ENCODE data around the gene SRA1. TPM values are rescaled to one million over a fixed set of nuclear protein-coding genes. Genes with fewer than 3 reads are reported as not detected.

The SRA1 gene
- total and polyA plus RNA-seq, 4 donors: 12.9 to 41.1 (median 19.8) TPM

DNA sequence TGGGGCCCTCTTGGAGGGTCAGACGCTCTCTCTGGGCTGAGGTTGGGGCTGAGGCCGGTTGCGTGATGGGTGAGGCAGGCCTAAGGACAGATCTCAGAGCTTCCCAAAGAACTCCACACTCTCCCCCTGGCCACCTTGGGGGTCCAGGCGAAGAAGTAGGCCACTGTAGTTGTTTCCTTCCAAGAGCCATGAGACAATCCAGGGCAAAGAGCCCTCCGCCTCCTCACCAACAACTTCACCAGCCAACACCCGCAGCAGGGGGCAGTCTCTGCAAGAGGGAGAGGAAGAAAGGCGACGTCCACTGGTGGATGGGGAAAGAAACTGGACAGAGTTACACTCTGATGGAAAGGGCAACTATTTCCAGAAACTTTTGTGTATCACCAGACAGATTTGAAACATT, 18.0 kb upstream of the SRA1 start (continued):
- TF ChIP-seq, protein P1, sequence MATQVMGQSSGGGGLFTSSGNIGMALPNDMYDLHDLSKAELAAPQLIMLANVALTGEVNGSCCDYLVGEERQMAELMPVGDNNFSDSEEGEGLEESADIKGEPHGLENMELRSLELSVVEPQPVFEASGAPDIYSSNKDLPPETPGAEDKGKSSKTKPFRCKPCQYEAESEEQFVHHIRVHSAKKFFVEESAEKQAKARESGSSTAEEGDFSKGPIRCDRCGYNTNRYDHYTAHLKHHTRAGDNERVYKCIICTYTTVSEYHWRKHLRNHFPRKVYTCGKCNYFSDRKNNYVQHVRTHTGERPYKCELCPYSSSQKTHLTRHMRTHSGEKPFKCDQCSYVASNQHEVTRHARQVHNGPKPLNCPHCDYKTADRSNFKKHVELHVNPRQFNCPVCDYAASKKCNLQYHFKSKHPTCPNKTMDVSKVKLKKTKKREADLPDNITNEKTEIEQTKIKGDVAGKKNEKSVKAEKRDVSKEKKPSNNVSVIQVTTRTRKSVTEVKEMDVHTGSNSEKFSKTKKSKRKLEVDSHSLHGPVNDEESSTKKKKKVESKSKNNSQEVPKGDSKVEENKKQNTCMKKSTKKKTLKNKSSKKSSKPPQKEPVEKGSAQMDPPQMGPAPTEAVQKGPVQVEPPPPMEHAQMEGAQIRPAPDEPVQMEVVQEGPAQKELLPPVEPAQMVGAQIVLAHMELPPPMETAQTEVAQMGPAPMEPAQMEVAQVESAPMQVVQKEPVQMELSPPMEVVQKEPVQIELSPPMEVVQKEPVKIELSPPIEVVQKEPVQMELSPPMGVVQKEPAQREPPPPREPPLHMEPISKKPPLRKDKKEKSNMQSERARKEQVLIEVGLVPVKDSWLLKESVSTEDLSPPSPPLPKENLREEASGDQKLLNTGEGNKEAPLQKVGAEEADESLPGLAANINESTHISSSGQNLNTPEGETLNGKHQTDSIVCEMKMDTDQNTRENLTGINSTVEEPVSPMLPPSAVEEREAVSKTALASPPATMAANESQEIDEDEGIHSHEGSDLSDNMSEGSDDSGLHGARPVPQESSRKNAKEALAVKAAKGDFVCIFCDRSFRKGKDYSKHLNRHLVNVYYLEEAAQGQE (IDR thresholded peaks at IDR 0.05): no peak
- no peak for TF ChIP-seq GABPA (IDR thresholded peaks at IDR 0.05 in 1 of 2, conservative IDR thresholded peaks at IDR 0.05 in 1 of 2)
- TF ChIP-seq, protein P2, sequence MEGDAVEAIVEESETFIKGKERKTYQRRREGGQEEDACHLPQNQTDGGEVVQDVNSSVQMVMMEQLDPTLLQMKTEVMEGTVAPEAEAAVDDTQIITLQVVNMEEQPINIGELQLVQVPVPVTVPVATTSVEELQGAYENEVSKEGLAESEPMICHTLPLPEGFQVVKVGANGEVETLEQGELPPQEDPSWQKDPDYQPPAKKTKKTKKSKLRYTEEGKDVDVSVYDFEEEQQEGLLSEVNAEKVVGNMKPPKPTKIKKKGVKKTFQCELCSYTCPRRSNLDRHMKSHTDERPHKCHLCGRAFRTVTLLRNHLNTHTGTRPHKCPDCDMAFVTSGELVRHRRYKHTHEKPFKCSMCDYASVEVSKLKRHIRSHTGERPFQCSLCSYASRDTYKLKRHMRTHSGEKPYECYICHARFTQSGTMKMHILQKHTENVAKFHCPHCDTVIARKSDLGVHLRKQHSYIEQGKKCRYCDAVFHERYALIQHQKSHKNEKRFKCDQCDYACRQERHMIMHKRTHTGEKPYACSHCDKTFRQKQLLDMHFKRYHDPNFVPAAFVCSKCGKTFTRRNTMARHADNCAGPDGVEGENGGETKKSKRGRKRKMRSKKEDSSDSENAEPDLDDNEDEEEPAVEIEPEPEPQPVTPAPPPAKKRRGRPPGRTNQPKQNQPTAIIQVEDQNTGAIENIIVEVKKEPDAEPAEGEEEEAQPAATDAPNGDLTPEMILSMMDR (IDR thresholded peaks at IDR 0.05; ENCODE audit: low read depth, low read length, missing input control): peak; percentile 77

- Histone ChIP-seq H3K27me3 (ENCODE audit: control insufficient read depth in 4 of 4, insufficient read depth in 4 of 4, low read length in 3 of 4) (no peaks in the 10 kb centered on the region), H3K36me3 (ENCODE audit: control insufficient read depth in 4 of 4, insufficient read depth in 3 of 4, low read depth in 1 of 4, low read length in 3 of 4) (no peaks in the 10 kb centered on the region), H3K9ac (ENCODE audit: low read depth in 1 of 2, low read length in 2 of 2) (no peak overlapping the region), H3K4me3 (ENCODE audit: low read depth in 1 of 3, low read length in 3 of 3) (no peak overlapping the region), H3K4me1 (ENCODE audit: control insufficient read depth in 4 of 4, insufficient read depth in 4 of 4, low read length in 3 of 4) (peaks cover 14 to 47% (median 36%) of the 10 kb centered on the region in 4 donors), H3K9me3 (ENCODE audit: control insufficient read depth in 4 of 4, low read length in 3 of 4) (no peaks in the 10 kb centered on the region), H3K27ac (ENCODE audit: low read depth in 1 of 2, low read length in 2 of 2) (peak overlapping the region; percentile 69 to 76)
- 14% methylated on average over 3 of the region's 3 CpGs for WGBS
- no peak for DNase-seq (ENCODE audit: low spot score)
- peak; percentile 88 for TF ChIP-seq SP1 (IDR thresholded peaks at IDR 0.05)
- TF ChIP-seq JUND (IDR thresholded peaks at IDR 0.05): peak; percentile 29 to 79
- TF ChIP-seq, protein P2 (IDR thresholded peaks at IDR 0.05; ENCODE audit: low read depth, low read length, missing input control): no peak
- peak; percentile 77 to 81 for TF ChIP-seq HNF4A (conservative IDR thresholded peaks at IDR 0.05)
- TF ChIP-seq FOXA2 (IDR thresholded peaks at IDR 0.05): peak; percentile 75
- peak; percentile 98 for TF ChIP-seq RXRA (IDR thresholded peaks at IDR 0.05)
- TF ChIP-seq ATF3 (IDR thresholded peaks at IDR 0.05): peak; percentile 92
- no peak for TF ChIP-seq TAF1 (conservative IDR thresholded peaks at IDR 0.05)
- peak; percentile 53 to 68 for TF ChIP-seq RAD21 (IDR thresholded peaks at IDR 0.05)
- TF ChIP-seq HNF4G (IDR thresholded peaks at IDR 0.05): peak; percentile 20
- TF ChIP-seq, protein P3, sequence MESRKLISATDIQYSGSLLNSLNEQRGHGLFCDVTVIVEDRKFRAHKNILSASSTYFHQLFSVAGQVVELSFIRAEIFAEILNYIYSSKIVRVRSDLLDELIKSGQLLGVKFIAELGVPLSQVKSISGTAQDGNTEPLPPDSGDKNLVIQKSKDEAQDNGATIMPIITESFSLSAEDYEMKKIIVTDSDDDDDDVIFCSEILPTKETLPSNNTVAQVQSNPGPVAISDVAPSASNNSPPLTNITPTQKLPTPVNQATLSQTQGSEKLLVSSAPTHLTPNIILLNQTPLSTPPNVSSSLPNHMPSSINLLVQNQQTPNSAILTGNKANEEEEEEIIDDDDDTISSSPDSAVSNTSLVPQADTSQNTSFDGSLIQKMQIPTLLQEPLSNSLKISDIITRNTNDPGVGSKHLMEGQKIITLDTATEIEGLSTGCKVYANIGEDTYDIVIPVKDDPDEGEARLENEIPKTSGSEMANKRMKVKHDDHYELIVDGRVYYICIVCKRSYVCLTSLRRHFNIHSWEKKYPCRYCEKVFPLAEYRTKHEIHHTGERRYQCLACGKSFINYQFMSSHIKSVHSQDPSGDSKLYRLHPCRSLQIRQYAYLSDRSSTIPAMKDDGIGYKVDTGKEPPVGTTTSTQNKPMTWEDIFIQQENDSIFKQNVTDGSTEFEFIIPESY (IDR thresholded peaks at IDR 0.05): peak; percentile 81
- peak; percentile 90 for TF ChIP-seq MAX (IDR thresholded peaks at IDR 0.05)
- peak; percentile 78 to 96 for TF ChIP-seq EGR1 (IDR thresholded peaks at IDR 0.05; ENCODE audit: low read depth in 2 of 2)
- TF ChIP-seq FOXA1 (IDR thresholded peaks at IDR 0.05): peak; percentile 34
- TF ChIP-seq, protein P1 (IDR thresholded peaks at IDR 0.05): peak; percentile 68
- TF ChIP-seq NR2F2 (IDR thresholded peaks at IDR 0.05): peak; percentile 98
- TF ChIP-seq GABPA (IDR thresholded peaks at IDR 0.05 in 1 of 2, conservative IDR thresholded peaks at IDR 0.05 in 1 of 2): peak in 1 of 2 donors; percentile 67
- TF ChIP-seq YY1 (IDR thresholded peaks at IDR 0.05): peak; percentile 92
These were observed 16.9 kb upstream of the SRA1 start for GRCh38 chr5:140574165-140574564.
